CD4-positive, alpha-beta T cell treated with Interleukin-17A for 4 hours (primary cell): ENCODE data around the gene C1QTNF6.
A peak's percentile ranks its signal among the peaks of the same experiment; 100 is the strongest.
"Not testable (repeated sequence)": the region's sequence is repeated elsewhere in the genome, so short reads cannot be mapped to it uniquely, and the experiment has no call there.

Experiments
- DNase-seq: peaks from one replicate; pipeline ENCODE4 v3.0.0-alpha.2; 2020; ENCODE audit warnings: mixed read lengths

The C1QTNF6 gene

DNA sequence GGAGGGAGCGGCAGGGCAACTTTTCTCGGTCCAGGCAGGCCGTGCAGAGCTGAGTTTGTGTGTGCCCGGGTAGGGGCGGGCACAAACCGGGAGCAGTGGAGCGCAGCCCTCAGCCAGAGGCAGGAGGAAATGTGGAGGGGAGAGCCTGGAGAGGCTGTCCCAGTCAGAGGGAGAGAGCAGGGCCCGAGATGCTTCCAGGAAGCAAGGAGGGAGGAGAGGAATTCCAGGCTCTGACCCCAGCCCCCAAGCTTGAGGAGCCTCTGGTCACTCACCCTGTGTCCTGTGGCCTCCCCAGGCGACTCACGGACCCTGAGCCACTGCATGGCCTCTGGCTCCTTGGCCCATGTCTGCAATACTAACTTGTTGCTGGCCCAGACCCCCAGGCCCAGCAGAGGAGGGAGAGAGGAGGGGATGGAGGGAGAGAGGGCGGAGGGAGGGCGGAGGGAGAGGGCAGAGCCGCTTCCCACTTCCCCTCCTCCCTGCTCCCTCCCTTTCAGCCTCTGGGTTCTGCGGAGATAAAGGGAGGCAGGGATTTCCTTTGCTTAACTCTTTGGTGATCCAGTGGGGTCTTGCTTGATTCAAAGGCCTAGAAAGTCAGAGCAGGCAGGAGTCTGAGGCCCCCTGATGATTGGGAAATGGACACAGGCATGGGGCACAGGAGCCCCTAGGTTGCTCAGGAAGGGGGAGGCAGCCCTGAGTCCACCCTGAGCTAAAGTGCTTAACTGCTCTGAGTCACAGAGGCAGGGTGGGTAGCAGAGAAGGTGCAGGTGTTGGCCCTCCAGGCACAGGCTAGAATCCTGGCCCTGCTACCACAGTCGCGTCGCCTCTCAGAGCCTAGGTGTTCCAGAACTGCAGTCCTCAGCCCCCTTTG, at the start of gene C1QTNF6:
Gene C1QTNF6, minus strand, starts transcription at position 357 of the 871 bp plus-strand sequence. Its CDS starts 34 bp downstream, at position 323.
- DNase-seq = no peak

DNA sequence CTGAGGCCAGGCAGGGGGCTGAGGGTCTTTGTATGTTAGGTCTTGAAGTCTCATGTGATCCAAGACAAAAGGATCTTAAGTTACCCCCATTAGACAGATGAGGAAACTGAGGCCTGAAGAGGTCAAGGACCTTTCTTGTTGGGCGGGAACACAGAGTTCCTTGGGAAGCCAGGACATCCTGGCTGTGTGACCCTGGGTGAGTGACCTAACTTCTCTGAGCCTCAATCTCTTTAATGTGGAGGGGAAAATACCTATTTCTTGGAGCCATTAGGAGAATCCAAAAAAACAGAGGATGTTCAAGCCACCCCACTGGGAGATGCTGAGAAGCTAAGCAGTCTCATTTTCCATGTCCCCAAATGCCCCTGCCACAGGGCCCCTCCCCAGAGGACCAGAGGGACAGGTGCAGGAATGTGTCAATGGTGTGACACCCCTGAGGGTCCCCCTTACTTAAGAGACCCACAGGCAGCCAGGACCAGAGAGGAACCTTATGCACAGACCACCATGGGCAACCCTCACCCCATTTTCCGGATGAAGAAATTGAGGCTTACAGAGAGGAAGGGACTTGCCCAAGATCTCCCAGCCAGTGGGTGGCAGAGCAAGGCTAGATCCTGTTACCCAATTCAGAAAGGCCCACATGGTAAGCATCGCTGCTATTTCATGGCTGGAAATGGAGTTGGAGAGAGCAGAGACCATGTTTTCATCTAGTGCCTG, 48.0 kb upstream of the C1QTNF6 start:
- no peak for DNase-seq

DNA sequence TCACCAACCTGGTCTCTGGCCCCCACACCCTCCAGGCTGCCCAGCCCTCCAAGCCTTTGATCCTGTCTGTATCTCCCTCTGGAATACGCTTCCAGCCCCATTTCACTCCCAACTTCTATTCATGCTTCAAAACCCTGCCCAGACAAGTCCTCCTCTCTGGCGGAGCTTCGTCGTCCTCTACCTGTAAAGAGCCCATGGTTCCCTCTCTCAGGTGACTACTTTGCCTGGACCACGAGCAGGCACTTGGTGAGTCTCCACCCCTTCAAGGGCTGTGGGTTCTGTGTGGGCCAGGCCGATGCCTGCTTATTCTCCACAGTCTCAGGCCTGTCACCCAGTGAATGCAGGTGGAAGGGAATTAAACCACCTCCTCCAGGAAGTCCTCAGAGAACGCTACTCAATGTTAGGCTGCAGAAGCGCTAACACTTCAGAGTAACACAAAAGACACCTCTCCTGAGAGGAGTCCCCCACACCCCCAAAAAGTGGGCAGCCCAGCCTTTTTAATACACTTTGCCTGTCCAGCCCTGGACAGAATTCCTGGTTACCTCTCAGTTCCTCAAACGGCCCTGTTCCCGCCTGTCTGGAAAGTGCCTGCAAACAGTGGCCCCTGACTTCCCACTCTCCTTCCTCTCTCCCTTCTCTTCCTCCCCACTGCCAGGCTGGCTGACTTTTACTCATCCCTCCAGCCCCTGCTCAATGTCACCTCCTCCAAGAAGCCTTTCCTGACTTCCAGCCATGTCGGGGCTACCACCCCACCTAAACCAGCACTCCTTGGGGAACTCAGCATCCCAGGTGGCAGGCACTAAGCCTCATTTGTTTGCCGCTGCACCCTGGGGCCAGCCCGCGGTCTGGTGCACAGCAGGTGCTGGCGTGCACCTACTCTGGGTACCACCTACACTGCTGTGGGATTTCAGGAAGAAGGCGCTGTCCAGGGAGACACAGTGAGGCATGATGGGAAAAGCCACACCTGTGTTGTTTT, 47.0 kb upstream of the C1QTNF6 start:
- DNase-seq = peak; percentile 31

DNA sequence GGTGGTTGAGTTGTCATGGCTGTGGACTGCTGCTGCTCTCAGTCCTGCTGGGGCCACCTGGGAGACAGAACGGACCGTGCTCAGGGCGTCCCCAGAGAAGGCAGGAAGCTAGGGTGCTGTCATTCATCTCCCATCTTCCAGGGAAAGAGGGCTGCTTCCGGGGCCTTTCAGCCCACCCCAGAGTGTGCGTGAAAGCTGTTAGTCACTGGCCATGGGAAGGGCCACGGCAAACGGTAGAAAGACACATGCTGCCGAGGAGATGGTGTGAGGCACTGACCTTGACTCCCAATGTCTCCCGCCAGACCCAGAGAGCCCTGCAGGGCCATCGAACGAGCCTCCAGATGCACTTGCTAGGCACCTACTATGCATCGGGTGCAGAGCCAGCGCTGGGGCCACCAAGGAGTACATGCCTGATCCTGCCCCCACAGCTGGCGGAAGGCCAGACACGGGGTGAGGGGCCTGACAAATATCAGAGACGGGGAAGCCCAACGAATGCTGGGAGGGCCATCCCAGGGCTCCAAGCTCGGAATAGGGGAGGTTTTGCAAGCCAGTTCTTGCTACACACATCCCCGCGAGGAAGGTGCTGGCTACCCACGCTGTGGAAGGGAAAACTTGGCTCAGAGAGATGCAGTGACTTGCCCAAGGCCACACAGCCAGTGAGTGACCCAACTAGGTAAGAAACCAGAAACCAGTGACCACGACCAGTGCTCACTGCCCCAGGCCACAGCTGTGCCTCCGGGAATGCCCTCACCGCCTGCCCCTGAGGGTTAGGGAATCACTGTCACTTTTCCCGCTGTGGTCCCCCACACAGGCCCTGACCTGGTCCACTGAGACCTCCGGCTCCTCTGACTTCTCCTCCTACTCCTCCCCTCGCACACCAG, 45.9 kb upstream of the C1QTNF6 start:
- DNase-seq = peak; percentile 29

DNA sequence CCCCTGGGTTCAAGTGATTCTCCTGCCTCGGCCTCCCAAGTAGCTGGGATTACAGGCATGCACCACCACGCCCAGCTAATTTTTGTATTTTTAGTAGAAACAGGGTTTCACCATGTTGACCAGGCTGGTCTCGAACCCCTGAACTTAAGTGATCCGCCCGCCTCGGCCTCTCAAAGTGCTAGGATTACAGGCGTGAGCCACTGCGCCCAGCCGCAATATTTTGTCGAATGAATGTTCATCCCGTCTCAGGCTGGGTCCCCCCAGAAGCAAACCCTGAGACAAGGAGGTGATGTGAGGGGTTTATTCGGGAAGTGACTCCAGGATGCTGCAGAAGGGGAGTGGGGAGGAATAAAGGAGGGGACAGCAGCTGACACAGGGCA, 45.3 kb upstream of the C1QTNF6 start:
- not testable (repeated sequence) for DNase-seq

DNA sequence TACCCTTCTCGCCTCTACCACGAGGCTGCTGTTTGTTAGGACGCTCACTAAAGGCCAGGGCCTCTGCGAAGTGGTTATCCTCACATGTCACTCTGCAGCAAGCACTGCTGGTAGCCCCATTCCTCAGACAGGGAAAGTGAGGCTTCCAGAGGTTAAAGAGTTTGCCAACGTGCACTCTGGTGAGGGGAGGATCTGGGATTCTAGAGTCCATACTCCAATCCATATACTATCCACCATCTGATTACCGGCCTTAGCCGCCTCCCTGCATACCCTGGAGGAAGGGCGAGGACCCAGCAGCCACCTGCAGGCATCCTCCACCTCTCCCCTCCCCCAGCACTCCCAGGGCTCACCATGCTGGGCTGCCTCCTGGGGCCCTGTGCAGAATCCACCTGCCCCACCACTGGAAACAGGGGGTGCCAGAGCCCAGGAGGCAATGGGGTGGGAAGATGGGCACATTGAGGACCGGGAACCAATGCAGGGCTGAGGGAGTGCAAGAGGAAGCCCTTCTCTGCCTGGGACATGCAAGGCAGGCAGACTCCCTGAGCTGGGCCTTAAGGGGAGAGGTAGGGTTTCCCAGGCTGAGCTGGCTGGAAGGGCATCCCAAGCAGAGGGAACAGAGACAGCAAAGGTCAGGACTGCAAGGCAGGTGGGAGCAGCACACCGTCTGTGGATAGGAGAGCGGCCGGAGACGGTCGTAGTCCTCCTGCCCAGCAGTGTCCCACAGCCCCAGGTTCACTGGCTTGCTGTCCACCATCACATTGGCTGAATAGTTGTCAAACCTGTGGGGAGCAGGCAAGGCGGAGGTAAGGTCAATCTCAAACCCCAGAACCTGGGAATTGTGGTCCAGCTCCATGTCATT, 44.3 kb upstream of the C1QTNF6 start:
- peak; percentile 47 for DNase-seq

DNA sequence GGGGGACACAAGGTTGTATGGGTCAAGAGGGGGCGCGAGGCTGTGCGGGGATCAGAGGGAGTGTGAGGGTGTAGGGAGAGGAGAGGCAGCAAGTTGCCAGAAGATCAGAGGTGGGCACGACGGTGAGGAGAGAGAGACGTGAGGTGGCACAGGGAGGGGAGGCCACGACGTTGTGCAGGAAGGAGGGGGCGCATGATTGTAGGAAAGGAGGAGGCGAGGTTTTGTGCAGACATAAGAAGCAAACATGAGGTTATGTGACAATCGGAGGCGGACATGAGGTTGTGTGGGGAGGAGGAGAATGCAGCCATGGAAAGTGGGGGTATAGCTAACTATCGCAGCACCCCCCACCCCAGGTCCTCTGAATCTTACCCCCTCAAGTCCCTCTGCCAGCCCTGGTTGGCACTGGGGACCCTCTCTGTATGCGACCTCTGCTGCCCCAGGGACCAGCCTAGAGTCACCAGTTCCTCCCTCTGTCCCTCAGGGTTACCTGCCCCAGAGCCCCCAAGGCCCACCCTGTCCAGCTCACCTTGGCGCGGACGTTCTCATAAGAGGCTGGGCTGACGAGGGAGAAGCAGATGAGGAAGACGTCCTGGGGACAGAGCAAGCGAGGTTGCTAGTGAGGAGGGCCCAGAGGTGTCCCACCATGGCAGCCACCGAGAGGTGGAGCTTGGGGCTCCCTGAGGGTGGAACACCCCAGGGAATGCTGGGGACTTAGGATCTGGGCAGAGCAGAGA, 43.5 kb upstream of the C1QTNF6 start:
- peak; percentile 75 for DNase-seq

DNA sequence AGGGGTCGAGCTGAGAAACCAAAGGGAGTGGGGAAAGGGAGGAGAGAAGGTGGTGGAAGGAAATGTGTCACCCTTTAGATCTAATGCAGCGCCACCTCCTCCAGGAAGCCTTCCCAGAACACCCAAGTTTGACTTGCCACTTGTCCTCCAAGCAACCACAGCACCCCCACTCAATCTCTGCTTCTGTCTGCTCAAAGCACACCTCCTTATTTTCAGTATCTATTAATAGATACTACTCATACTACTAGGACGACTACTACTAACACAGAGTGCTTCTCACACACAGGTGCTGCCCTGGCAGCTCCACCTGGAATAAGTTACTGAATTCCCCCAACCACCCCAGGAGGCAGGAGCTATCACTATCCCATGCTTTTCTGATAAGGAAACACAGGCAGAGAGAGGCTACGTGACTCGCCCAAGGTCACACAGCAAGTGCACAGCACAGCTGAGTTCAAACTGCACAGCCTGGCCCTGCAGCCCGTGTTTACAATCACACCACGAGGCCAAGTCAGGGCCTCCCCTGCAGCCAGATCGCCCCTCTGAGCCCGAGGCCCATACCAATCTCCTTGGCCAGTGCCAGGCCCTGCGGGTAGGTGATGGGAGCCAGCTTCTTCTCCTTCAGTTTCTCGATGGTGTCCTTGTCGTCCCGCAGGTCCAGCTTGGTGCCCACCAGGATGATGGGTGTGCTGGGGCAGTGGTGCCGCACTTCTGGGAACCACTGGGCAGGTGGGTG, 42.8 kb upstream of the C1QTNF6 start:
- peak; percentile 80 for DNase-seq

DNA sequence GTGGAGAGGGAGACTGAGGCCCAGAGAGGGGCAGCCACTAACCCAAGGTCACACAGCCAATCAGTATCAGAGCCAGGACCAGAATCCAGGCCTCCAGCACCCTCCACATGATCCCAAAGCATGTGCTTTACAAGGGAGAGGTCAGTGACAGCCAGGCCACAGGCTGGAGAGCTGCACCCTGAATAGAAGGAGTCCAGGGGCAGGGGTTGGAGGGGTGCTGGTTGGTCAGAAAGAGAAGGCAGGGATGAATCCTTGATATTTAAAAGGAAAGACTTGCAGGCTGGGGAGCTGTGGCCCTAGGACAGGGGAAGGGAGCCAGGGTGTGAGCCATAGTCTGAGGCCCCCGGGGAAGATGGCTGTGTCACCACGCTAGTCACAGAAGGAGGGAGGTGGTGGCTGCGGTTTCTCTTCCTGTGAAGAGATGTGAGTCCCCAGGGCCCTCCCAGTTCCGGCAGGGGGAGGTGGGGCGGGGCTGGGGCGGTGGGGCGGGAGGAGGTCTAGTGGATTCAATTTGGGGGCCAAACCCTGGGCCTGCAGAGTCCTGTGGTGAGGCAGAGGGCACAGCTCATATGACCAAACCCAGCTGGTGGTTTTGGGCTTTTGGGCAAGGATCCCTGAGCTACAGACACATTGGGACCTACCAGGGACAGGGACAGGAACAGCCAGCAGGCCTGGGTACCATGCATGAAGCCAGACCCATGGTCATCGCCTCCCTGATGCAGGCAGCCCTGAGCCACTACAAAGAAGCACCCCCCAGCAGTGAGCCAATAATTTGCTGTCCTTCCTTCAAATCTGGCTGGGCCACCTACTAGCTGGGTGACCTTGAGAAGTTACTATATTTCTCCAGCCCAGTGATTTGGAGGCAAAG, 42.0 kb upstream of the C1QTNF6 start:
- peak; percentile 94 for DNase-seq

DNA sequence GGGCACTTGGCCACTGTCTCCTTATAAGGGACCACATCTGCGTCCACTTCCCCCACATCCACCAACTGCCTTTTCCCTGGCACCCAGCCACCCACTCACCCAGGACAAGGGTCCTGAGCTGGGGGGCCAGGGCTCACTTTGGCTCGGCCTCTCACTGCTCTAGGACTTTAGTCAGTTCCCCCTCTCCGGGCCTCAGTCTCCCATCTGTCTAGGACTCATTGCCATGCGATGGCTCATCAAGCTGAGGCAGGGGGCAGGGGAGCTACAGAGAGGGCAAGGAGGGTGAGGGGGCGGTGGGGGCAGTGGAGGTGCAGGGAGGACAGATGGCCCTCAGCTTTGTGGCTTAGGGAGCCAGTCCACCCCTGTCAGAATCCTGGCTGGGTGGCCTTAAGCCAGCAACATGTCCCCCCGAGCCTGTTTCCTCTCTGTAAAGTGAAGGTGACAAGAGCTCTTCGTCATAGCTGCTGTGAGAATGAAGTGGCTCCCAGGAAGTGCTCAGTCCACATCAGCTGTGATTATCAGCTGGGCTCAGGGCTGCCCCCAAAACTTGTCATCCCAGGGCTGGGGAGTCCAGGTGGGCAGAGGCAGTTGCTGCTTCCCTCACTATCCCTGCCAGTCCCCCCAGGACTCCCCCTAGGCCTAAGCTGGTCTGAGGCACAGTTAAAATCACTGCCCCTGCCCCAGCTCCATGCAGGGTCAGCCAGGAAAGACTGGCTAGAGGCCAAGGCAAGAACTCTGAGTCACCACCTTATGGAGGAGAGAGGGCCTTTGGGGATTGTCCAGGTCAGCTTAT, 41.2 kb upstream of the C1QTNF6 start:
- DNase-seq = peak; percentile 60

DNA sequence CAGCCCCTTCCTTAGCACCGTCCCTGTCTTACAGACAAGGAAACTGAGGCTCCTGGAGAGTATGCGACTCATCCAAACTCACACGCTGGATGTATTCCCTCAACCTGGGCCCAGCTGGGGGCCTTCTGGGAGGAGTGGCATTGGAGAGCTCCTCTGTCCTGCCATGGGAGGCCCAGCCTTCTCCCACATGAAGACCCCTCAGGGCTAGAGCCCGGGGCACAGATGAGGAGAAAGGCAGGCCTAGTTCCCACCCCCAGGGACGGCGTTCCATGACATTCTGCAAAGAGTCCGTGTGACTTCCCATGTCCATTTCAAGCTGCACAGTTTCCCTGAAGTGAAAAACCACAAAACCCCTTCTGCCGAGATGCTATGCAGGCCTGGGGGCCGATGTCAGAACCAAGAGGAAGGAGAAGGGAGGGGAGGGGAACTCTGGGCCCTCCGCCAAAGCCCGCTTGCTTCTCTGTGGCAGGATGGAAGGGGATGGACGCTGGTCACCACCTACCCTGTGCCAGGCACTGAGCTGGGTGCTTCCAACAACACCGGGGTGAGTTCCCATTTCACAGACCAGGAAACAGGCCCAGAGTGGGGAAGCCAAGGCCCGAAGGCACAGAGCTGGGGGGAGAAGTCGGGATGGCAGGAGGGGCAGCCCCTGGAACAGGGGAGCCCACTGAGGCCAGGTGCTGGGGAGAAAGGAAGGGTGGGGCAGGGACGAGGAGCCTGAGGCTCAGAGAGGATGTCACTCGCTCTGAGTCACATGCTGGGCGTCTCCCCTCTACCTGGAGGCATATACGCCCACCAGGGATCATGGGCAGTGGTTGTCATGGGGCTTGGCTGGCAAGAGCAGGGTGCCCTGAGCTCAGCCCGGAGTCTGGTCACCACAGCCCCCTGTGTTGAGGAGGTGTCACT, 40.3 kb upstream of the C1QTNF6 start:
- DNase-seq = peak; percentile 79

DNA sequence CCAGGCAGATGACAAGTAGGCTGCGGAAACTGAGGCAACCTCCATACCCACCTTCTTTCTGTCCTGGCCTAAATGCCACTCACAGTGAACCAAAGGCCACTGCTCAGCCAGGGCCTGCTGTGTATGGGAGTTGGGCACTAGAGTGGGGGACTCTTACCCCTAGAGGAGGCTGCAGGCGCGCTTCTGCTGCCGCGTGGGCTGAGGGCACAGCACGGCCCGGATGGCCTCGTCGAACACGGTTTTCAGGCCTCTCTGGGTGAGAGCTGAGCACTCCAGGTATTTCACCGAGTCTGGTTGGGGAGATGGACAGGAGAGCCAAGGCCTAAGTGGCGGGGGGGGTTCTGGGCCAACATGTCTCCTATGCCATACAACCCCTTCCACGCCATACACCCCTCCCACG, 38.5 kb upstream of the C1QTNF6 start:
- DNase-seq = no peak

DNA sequence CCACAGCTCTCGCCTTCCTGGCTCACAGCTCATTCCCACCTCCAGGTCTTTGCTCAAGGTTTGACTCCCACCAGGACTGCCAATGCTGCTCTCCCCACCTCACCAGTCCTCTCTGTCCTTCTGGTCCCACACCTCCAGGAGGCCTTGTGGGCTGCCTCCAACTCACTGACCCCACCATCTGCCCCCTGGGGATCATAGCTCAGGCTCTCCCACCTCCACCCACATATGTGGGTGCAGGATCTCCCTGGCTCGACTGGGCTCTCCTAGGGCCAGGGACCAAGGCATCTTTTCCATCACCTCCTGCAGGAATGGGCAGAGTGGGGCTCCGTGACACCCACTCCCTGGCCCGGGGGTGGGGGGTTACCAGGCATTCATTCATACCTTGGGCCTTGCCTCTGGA, 38.0 kb upstream of the C1QTNF6 start:
- DNase-seq = no peak

DNA sequence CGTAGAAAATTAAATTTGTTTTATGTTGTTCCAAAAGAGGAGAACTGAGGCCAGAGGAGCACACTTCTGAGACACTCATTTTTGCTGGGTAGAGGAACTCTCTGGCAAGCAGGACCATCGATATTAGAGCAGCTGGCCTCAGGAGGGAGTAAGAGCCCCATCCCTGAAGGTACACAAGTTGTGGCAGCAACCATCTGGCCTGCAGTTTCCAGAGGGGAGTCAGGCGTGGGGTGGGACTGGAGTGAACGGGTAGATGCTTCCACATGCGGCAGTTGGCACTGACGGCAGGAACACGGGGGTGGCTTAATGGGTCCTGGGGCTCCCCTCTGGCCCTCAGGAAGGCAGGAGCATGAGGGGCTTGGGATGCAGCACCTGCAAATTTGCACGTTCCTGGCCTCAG, 37.4 kb upstream of the C1QTNF6 start:
- DNase-seq = peak; percentile 39

DNA sequence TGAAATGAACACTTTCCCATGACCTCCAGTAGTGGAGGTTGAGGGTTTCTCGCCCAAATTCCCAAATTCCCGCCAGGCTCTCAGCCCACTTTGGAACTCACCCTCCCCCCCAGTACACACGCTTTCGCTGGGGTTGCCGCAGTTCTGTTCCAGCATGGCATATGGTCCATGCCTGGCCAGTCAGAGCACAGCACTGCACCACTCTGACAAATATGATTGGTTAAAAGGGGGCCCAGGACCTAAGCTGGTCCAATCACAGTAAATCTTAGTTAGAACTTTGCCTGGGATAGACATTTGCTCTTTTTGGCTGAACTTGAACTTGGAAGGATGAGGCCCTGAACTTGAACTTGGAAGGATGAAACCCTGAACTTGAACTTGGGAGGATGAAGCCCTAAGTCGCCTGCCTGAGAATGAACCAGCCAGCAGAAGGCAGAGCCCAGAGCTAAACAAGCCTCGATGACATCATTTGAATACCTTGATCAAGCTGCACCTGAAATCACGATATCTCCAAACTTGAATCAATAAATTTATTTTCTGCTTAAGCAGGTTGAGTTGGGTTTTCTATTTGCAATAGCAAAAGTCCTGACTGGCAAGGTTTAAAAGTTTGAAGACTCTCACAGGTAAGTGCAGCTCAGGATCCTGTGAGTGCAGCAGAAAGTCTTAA, 36.8 kb upstream of the C1QTNF6 start:
- peak; percentile 39 for DNase-seq
